Testis (tissue), 5 donors: ENCODE results near the gene PYCR2. TPM values are rescaled to one million over a fixed set of nuclear protein-coding genes. Genes with fewer than 3 reads are reported as not detected.
"Not testable (repeated sequence)": the region's sequence is repeated elsewhere in the genome, so short reads cannot be mapped to it uniquely, and the experiment has no call there.

Source experiments
- DNase-seq: peaks from one replicate; pipeline ENCODE4 v3.0.0-alpha.2; 2019
- H3K27ac ChIP-seq, 2 donors: fragments of 200-600 bp; sonication (generic); one replicate each; pipeline ENCODE4 v1.5.1; 2019
- H3K27me3 ChIP-seq: fragments of 200-600 bp; sonication (generic); one replicate; pipeline ENCODE4 v1.5.1; 2019
- H3K36me3 ChIP-seq: fragments of 200-600 bp; sonication (generic); one replicate; pipeline ENCODE4 v1.5.1; 2017; ENCODE audit warnings: low read depth; ENCODE audit errors: missing control alignments
- H3K4me1 ChIP-seq: fragments of 200-600 bp; sonication (generic); one replicate; pipeline ENCODE4 v1.5.1; 2019
- H3K4me3 ChIP-seq, 2 donors: fragments of 200-600 bp; sonication (generic); one replicate each; pipeline ENCODE4 v1.5.1; 2017 to 2019
- H3K9me3 ChIP-seq: fragments of 200-600 bp; sonication (generic); one replicate; pipeline ENCODE4 v1.5.1; 2017
- CTCF ChIP-seq, 3 experiments: fragments of 450-650 bp in 2 of 3; fragments of 200-600 bp in 1 of 3; sonication (generic) in 1 of 3; IDR thresholded peaks; one replicate each; pipeline ENCODE4 v1.5.1; 2016 to 2019; ENCODE audit warnings: antibody characterized with exemption in 3 of 3, mild to moderate bottlenecking in 2 of 3, moderate library complexity in 1 of 3
- POLR2A ChIP-seq: fragments of 450-650 bp; IDR thresholded peaks from one replicate; pipeline ENCODE4 v1.6.1; 2017; ENCODE audit warnings: antibody characterized with exemption, mild to moderate bottlenecking, moderate library complexity
- WGBS, 2 donors: methylation state at CpG; one replicate each; pipeline ENCODE4 v1.1.5; 2018; 5-methylcytosine and 5-hydroxymethylcytosine counted together
- intact Hi-C: fragments of 100-400 bp; cut with DNase I; formaldehyde crosslinking; loops from one replicate; pipeline ENCODE4 v1.15.1; 2023; ENCODE audit warnings: low total_unique reads
- long read RNA-seq, 2 donors: transcript quantifications; one replicate each; lab custom pipeline, GENCODE V29; 2026
- polyA plus RNA-seq: library from polyadenylated mRNA; stranded (reverse); fragments of 350-450 nt; fragmentation: Illumina TruSeq; extraction: RNeasy Lipid Tissue Mini Kit (QIAGEN cat#74804); gene quantifications from one replicate; pipeline ENCODE4 v1.2.3, GENCODE V29; 2014; ENCODE audit warnings: low read depth, low replicate concordance; ENCODE audit not compliant: insufficient read depth
- total RNA-seq, 2 donors: library from RNA; depleted of rRNA; stranded (reverse); fragments of >200 nt; gene quantifications; one replicate each; pipeline ENCODE4 v1.2.3, GENCODE V29; 2016

Gene PYCR2
- 10 to 100 TPM; 60.7 to 64.2 TPM for total RNA-seq
- polyA plus RNA-seq: 85.3 TPM
- long read RNA-seq, donor 1, transcript PYCR2-201 (7 exons, 1,689 nt): major isoform, 33 of 34 reads
- long read RNA-seq, donor 1, partial matches to known transcripts: 0 of 34 reads
- long read RNA-seq, donor 1, other reads (novel, unspliced or antisense): 0 of 34 reads
- long read RNA-seq, donor 2, transcript PYCR2-201 (7 exons, 1,689 nt): major isoform, 11 of 19 reads
- long read RNA-seq, donor 2, partial matches to known transcripts: 7 of 19 reads
- long read RNA-seq, donor 2, other reads (novel, unspliced or antisense): 0 of 19 reads

- 0 to 1% methylated on average over 28 to 46 of the region's 80 CpGs for WGBS, 2 donors
- Histone ChIP-seq H3K27ac (peak within 1 kb of the TSS; percentile 77 to 91), H3K36me3 (no peaks in the 10 kb centered on the region), H3K27me3 (no peaks in the 10 kb centered on the region), H3K4me1 (peaks cover 15% of the 10 kb centered on the region), H3K9me3 (no peaks in the 10 kb centered on the region), H3K4me3 (peak within 1 kb of the TSS; percentile 83 to 90)
- TF ChIP-seq CTCF (IDR thresholded peaks at IDR 0.05) (no peak), POLR2A (peak; percentile 96)
- intact Hi-C loops: no loop called here
- peak; percentile 95 for DNase-seq
Measured at GRCh38 chr1:225923692-225924555, at the start of gene PYCR2. Gene PYCR2 (minus strand): TSS chr1:225924250. CDS start chr1:225924110, 140 bp downstream.

- no peaks in the 10 kb centered on the region for H3K4me1 ChIP-seq
- WGBS, 2 donors: 78 to 91% methylated on average over 5 of the region's 5 CpGs
- no peak overlapping the region for H3K4me3 ChIP-seq
- TF ChIP-seq POLR2A: no peak
- TF ChIP-seq CTCF (IDR thresholded peaks at IDR 0.05): no peak
- intact Hi-C loops: loop anchor here (5.0 to 10.0 kb wide), 2 partner anchors 198 to 496 kb away; partner anchors contain the start of gene SRP9
- no peak overlapping the region for H3K27ac ChIP-seq
- H3K9me3 ChIP-seq: no peaks in the 10 kb centered on the region
- no peak for DNase-seq
- no peaks in the 10 kb centered on the region for H3K27me3 ChIP-seq
- no peaks in the 10 kb centered on the region for H3K36me3 ChIP-seq
Measured at GRCh38 chr1:225973158-225973557, 49.1 kb upstream of the PYCR2 start.

GRCh38 chr1:225972344-225973152 is 48.5 kb upstream of the PYCR2 start:
- H3K4me3 ChIP-seq: no peak overlapping the region
- TF ChIP-seq POLR2A: no peak
- no peak for TF ChIP-seq CTCF (IDR thresholded peaks at IDR 0.05)
- no peak for DNase-seq
- H3K9me3 ChIP-seq: no peaks in the 10 kb centered on the region
- H3K27ac ChIP-seq: no peak overlapping the region
- no peaks in the 10 kb centered on the region for H3K36me3 ChIP-seq
- intact Hi-C loops: loop anchor here (5.0 to 10.0 kb wide), 2 partner anchors 198 to 495 kb away; partner anchors contain the start of gene SRP9
- no peaks in the 10 kb centered on the region for H3K27me3 ChIP-seq
- H3K4me1 ChIP-seq: no peaks in the 10 kb centered on the region
- 90 to 94% methylated on average over 7 to 15 of the region's 15 CpGs for WGBS, 2 donors

GRCh38 chr1:225970592-225971157 is 46.6 kb upstream of the PYCR2 start:
- intact Hi-C loops: loop anchor here (5.0 to 10.0 kb wide), 2 partner anchors 196 to 493 kb away; partner anchors contain the start of gene SRP9
- 66 to 84% methylated on average over 16 of the region's 16 CpGs for WGBS, 2 donors

GRCh38 chr1:225969751-225970150 is 45.7 kb upstream of the PYCR2 start:
- WGBS, 2 donors: 83% methylated on average over 6 of the region's 28 CpGs; no CpG with 5 or more reads in 1 of the 2 donors
- H3K27ac ChIP-seq, H3K27me3 ChIP-seq, DNase-seq, H3K9me3 ChIP-seq, H3K36me3 ChIP-seq, H3K4me1 ChIP-seq: not testable (repeated sequence)
- intact Hi-C loops: loop anchor here (5.0 to 10.0 kb wide), 2 partner anchors 195 to 492 kb away; partner anchors contain the start of gene SRP9
- H3K4me3 ChIP-seq: peak overlapping the region in 1 of 2 donors; percentile 31

More at GRCh38 chr1:225970592-225971157, 46.6 kb upstream of the PYCR2 start:
- H3K36me3 ChIP-seq, H3K9me3 ChIP-seq, H3K4me1 ChIP-seq, H3K27ac ChIP-seq, DNase-seq, H3K27me3 ChIP-seq, H3K4me3 ChIP-seq: not testable (repeated sequence)
